Spleen (tissue), 11 donors: ENCODE measurements around the gene PLB1. TPM values are rescaled to one million over a fixed set of nuclear protein-coding genes. Genes with fewer than 3 reads are reported as not detected.

Experiments used
- DNase-seq: peaks from one replicate; pipeline ENCODE4 v3.0.0-alpha.2; 2020
- H3K27ac ChIP-seq, 8 donors: fragments of 200-600 bp; sonication (generic) in 7 of 8; 1 replicate in 4 of 8; 2 replicates in 4 of 8; pipeline versions ENCODE4 v1.5.0 to v1.8.0; 2016 to 2021; ENCODE audit warnings: inconsistent platforms in 4 of 8, mild to moderate bottlenecking in 4 of 8, moderate library complexity in 1 of 8
- H3K27me3 ChIP-seq, 7 donors: fragments of 200-600 bp; sonication (generic) in 6 of 7; replicated peaks in 1 of 7; 1 replicate in 4 of 7; 2 replicates in 3 of 7; pipeline versions ENCODE4 v1.5.0 to v1.8.0; 2016 to 2021; ENCODE audit warnings: inconsistent platforms in 3 of 7, mild to moderate bottlenecking in 1 of 7
- H3K36me3 ChIP-seq, 6 donors: fragments of 200-600 bp; sonication (generic) in 5 of 6; 1 replicate in 4 of 6; 2 replicates in 2 of 6; pipeline versions ENCODE4 v1.5.0 to v1.8.0; 2016 to 2021; ENCODE audit warnings: inconsistent platforms in 2 of 6
- H3K4me1 ChIP-seq, 6 donors: fragments of 200-600 bp; sonication (generic) in 5 of 6; 1 replicate in 3 of 6; 2 replicates in 3 of 6; pipeline versions ENCODE4 v1.5.0 to v1.8.0; 2016 to 2021; ENCODE audit warnings: inconsistent platforms in 3 of 6
- H3K4me3 ChIP-seq, 8 donors: fragments of 200-600 bp; sonication (generic) in 7 of 8; 1 replicate in 4 of 8; 2 replicates in 4 of 8; pipeline versions ENCODE4 v1.5.0 to v1.8.0; 2016 to 2021; ENCODE audit warnings: inconsistent platforms in 4 of 8, mild to moderate bottlenecking in 4 of 8, moderate library complexity in 2 of 8
- H3K9me3 ChIP-seq, 8 donors: fragments of 200-600 bp; sonication (generic) in 7 of 8; 1 replicate in 4 of 8; 2 replicates in 4 of 8; pipeline versions ENCODE4 v1.5.0 to v1.8.0; 2016 to 2021; ENCODE audit warnings: inconsistent platforms in 4 of 8
- POLR2A ChIP-seq, 3 donors: fragments of 450-650 bp; IDR thresholded peaks; one replicate each; pipeline ENCODE4 v1.5.1; 2017; ENCODE audit warnings: antibody characterized with exemption in 3 of 3, mild to moderate bottlenecking in 1 of 3
- POLR2AphosphoS5 ChIP-seq, 3 donors: sonication (generic); formaldehyde crosslinking; IDR thresholded peaks; one replicate each; pipeline ENCODE4 v1.5.1; 2017; ENCODE audit warnings: antibody characterized with exemption in 3 of 3
- WGBS, 5 donors: extraction: QIAGEN DNeasy Blood & Tissue Kit in 3 of 5; methylation state at CpG; one replicate each; pipeline versions ENCODE4 v1.1.5 to v1.1.7; 2013 to 2018; 5-methylcytosine and 5-hydroxymethylcytosine counted together
- intact Hi-C: fragments of 100-400 bp; cut with DNase I; formaldehyde crosslinking; loops from one replicate; pipeline ENCODE4 v1.15.0; 2023; ENCODE audit warnings: low total_unique reads
- polyA plus RNA-seq, 3 donors: library from polyadenylated mRNA; stranded (reverse); fragments of 200-250 nt; gene quantifications; one replicate each; pipeline ENCODE4 v1.2.1, GENCODE V29; 2013
- total RNA-seq, 7 donors: library from RNA; depleted of rRNA in 3 of 7; stranded (reverse); fragments of >200 nt in 3 of 7; fragmentation: NEBNext Ultra II Directional in 4 of 7; extraction: Animal tissue kit (Norgen Biotek cat#: 25700) in 4 of 7; gene quantifications; one replicate each; pipeline versions ENCODE4 v1.1.0 to v1.2.1, GENCODE V29; 2016 to 2021
- TF ChIP-seq, protein P1 (sequence below), 11 experiments: fragments of 200-600 bp in 7 of 11; fragments of 450-650 bp in 4 of 11; sonication (generic) in 4 of 11; IDR thresholded peaks in 8 of 11; conservative IDR thresholded peaks in 3 of 11; 1 replicate in 7 of 11; 2 replicates in 4 of 11; pipeline versions ENCODE4 v1.4.0 to v1.8.0; 2016 to 2021; ENCODE audit warnings: antibody characterized with exemption in 11 of 11, inconsistent platforms in 4 of 11, mild to moderate bottlenecking in 1 of 11
- donor health status: healthy with polysubstance abuse.
- donor health status: DM: no; HTN: no; CAD: no; lungs with moderate emphysema.
- donor health status: DM: no; HTN: no; CAD: no.
- donor health status: Bipolar disorder and iron deficiency.
- donor health status: healthy.
- donor health status: DM: no; HTN: no; CAD: no.
- donor health status: DM: yes; HTN: yes; CAD: no.

PLB1 gene
- total and polyA plus RNA-seq, 10 donors, result 3.8 to 45.7 (median 13.9) TPM

GRCh38 chr2:28640260-28640907 lies 144.5 kb downstream of the PLB1 start:
- Histone ChIP-seq H3K4me3 (no peak overlapping the region), H3K27me3 (no peaks in the 10 kb centered on the region), H3K4me1 (peaks cover 0 to 8% (median 0%) of the 10 kb centered on the region in 6 donors), H3K9me3 (no peaks in the 10 kb centered on the region), H3K27ac (no peak overlapping the region), H3K36me3 (no peaks in the 10 kb centered on the region)
- intact Hi-C loops, result no loop called here
- TF ChIP-seq, protein P1, sequence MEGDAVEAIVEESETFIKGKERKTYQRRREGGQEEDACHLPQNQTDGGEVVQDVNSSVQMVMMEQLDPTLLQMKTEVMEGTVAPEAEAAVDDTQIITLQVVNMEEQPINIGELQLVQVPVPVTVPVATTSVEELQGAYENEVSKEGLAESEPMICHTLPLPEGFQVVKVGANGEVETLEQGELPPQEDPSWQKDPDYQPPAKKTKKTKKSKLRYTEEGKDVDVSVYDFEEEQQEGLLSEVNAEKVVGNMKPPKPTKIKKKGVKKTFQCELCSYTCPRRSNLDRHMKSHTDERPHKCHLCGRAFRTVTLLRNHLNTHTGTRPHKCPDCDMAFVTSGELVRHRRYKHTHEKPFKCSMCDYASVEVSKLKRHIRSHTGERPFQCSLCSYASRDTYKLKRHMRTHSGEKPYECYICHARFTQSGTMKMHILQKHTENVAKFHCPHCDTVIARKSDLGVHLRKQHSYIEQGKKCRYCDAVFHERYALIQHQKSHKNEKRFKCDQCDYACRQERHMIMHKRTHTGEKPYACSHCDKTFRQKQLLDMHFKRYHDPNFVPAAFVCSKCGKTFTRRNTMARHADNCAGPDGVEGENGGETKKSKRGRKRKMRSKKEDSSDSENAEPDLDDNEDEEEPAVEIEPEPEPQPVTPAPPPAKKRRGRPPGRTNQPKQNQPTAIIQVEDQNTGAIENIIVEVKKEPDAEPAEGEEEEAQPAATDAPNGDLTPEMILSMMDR (IDR thresholded peaks at IDR 0.05 in 8 of 11, conservative IDR thresholded peaks at IDR 0.05 in 3 of 11), result no peak
- TF ChIP-seq POLR2A (IDR thresholded peaks at IDR 0.05) (no peak), POLR2AphosphoS5 (IDR thresholded peaks at IDR 0.05) (no peak)
- WGBS, 5 donors, result 76 to 87% (median 85%) methylated on average over 13 to 14 of the region's 14 CpGs
- no peak for DNase-seq

GRCh38 chr2:28640908-28641300 lies 145.0 kb downstream of the PLB1 start:
- H3K4me1 ChIP-seq, result peaks cover 0 to 8% (median 0%) of the 10 kb centered on the region in 6 donors
- no peaks in the 10 kb centered on the region for H3K9me3 ChIP-seq
- no peak for TF ChIP-seq POLR2A (IDR thresholded peaks at IDR 0.05)
- TF ChIP-seq, protein P1 (IDR thresholded peaks at IDR 0.05 in 8 of 11, conservative IDR thresholded peaks at IDR 0.05 in 3 of 11), result no peak
- TF ChIP-seq POLR2AphosphoS5 (IDR thresholded peaks at IDR 0.05), result no peak
- intact Hi-C loops, result no loop called here
- H3K36me3 ChIP-seq, result no peaks in the 10 kb centered on the region
- no peaks in the 10 kb centered on the region for H3K27me3 ChIP-seq
- H3K27ac ChIP-seq, result no peak overlapping the region
- WGBS, 5 donors, result 91 to 95% (median 94%) methylated on average over 7 to 13 of the region's 13 CpGs
- H3K4me3 ChIP-seq, result no peak overlapping the region
- no peak for DNase-seq

- WGBS, 5 donors, result 95 to 97% (median 96%) methylated on average over 12 to 13 of the region's 13 CpGs
- Histone ChIP-seq H3K36me3 (no peaks in the 10 kb centered on the region), H3K4me3 (no peak overlapping the region), H3K27ac (no peak overlapping the region), H3K9me3 (no peaks in the 10 kb centered on the region), H3K4me1 (peaks cover 0 to 8% (median 0%) of the 10 kb centered on the region in 6 donors), H3K27me3 (no peaks in the 10 kb centered on the region)
- intact Hi-C loops, result no loop called here
- no peak for DNase-seq
- TF ChIP-seq POLR2AphosphoS5 (IDR thresholded peaks at IDR 0.05) (no peak), POLR2A (IDR thresholded peaks at IDR 0.05) (no peak)
- TF ChIP-seq, protein P1 (IDR thresholded peaks at IDR 0.05 in 8 of 11, conservative IDR thresholded peaks at IDR 0.05 in 3 of 11), result no peak
These were observed 146.9 kb downstream of the PLB1 start for GRCh38 chr2:28642796-28643195.

- H3K27ac ChIP-seq, result no peak overlapping the region
- intact Hi-C loops, result no loop called here
These were observed 147.5 kb downstream of the PLB1 start for GRCh38 chr2:28643327-28643726.

More at GRCh38 chr2:28643327-28643726, 147.5 kb downstream of the PLB1 start:
- Histone ChIP-seq H3K9me3 (no peaks in the 10 kb centered on the region), H3K4me1 (peaks cover 0 to 8% (median 0%) of the 10 kb centered on the region in 6 donors), H3K36me3 (no peaks in the 10 kb centered on the region), H3K4me3 (no peak overlapping the region), H3K27me3 (no peaks in the 10 kb centered on the region)
- WGBS, 5 donors, result 85 to 94% (median 89%) methylated on average over 5 to 6 of the region's 6 CpGs
- TF ChIP-seq POLR2AphosphoS5 (IDR thresholded peaks at IDR 0.05) (no peak), POLR2A (IDR thresholded peaks at IDR 0.05) (no peak)
- TF ChIP-seq, protein P1 (IDR thresholded peaks at IDR 0.05 in 8 of 11, conservative IDR thresholded peaks at IDR 0.05 in 3 of 11), result no peak
- no peak for DNase-seq
